ENCODE results near the gene UIMC1. TPM values are rescaled to one million over a fixed set of nuclear protein-coding genes. Genes with fewer than 3 reads are reported as not detected.
"Not testable (repeated sequence)": the region's sequence is repeated elsewhere in the genome, so short reads cannot be mapped to it uniquely, and the experiment has no call there.

Gene UIMC1
- polyA plus RNA-seq (2013), result 47.4 TPM

DNA sequence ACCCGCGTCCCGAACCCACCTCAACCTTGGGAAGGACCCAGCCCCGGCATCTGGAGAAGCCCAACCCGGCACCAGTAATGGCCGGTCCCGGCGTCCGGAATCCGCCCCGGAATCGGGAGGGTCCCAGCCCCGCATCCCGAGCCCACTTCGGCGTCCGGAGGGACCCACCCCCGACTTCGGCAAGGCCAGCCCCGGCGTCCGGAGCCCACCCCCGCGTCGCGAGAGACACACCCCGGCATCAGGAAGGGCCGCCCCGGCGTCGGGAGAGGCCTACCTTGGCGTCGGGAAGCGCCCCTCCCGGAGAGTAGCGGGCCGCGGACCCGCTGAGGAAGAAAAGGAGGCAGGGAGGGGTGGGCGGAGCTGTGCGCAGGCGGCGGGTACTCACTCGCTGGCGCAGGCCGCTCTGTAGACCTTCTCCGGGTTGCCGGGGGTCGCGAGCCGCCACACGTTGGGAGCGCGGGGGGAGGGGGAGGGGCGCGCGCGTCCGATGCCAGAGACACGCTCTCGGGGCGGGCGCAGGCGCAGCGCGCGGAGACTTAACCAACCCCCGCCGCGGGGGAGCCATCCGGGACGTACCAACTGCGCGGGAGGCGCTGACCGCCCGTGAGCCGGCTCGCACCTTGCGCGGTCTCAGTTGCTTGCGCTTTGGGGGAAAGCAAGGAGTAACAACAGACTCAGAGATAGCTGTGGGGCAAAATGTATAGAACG, at the start of gene UIMC1:
Gene UIMC1 (minus strand): TSS at position 515 of the 708 bp plus-strand sequence. CDS start 24,164 bp downstream, outside the sequence.
- peak within 1 kb of the TSS; percentile 58 to 95 (median 88) for H3K4me3 ChIP-seq (ENCODE audit: control insufficient read depth in 1 of 7, extremely low read depth in 1 of 7, insufficient read depth in 4 of 7, low read depth in 2 of 7, low read length in 6 of 7)
- peak; percentile 92 to 97 (median 96) for DNase-seq
- H3K4me1 ChIP-seq (ENCODE audit: control extremely low read depth in 1 of 4, control insufficient read depth in 4 of 4, insufficient read depth in 4 of 4, low read length in 3 of 4), result peaks cover 4 to 16% (median 11%) of the 10 kb centered on the region in 4 experiments
- no peaks in the 10 kb centered on the region for H3K36me3 ChIP-seq (ENCODE audit: control insufficient read depth in 4 of 4, insufficient read depth in 4 of 4, low read length in 3 of 4)
- H3K27me3 ChIP-seq (replicated peaks in 2 of 5; ENCODE audit: control insufficient read depth in 4 of 5, insufficient read depth in 5 of 5, low read length in 4 of 5), result no peaks in the 10 kb centered on the region
- POLR2A ChIA-PET, result interaction anchor here (0.5 to 1.3 kb wide), 4 partner anchors 9 to 38 kb away, joined by 3 to 8 read pairs (median 7); partner anchors contain the start of gene ZNF346
- H3K9me3 ChIP-seq (ENCODE audit: control extremely low read depth in 1 of 5, control insufficient read depth in 4 of 5, insufficient read depth in 2 of 5, low read depth in 1 of 5, low read length in 4 of 5), result peaks cover 0 to 3% (median 0%) of the 10 kb centered on the region in 5 experiments
- CTCF ChIA-PET, result interaction anchor here (0.9 to 2.7 kb wide), 8 partner anchors 10 to 33 kb away, joined by 3 to 13 read pairs (median 4); partner anchors contain the start of gene ZNF346
- peak within 1 kb of the TSS; percentile 78 to 91 for H3K27ac ChIP-seq (ENCODE audit: insufficient read depth in 1 of 2, low read depth in 1 of 2, low read length in 2 of 2, poor library complexity in 1 of 2, severe bottlenecking in 2 of 2)
- WGBS (ENCODE audit: insufficient coverage), result 0% methylated on average over 64 of the region's 83 CpGs

DNA sequence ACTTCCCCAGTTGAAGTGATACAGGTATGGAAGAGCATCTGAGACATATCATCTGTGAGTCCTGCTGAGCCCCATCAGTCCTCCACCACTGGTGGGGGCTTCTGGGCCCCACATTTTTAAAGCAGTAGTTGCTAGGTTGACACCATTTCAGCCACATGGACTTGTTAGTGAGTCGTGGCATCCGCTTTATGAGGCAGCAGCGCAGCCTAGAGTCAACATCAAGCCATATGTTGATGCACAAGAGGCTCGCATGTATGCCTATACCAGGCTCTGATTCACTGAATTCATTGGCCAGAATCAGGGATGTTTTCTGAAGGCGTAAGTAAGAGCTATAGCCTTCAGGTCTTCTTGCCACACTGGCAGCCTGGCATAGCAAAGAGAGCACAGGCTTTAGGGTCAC, 42.7 kb upstream of the UIMC1 start:
- no peaks in the 10 kb centered on the region for H3K4me1 ChIP-seq (ENCODE audit: control extremely low read depth in 1 of 4, control insufficient read depth in 4 of 4, insufficient read depth in 4 of 4, low read length in 3 of 4)
- ChIA-PET CTCF (interaction anchor here (1.5 kb wide), 1 partner anchor 388 kb away, joined by 4 read pairs; no protein-coding TSS in a partner anchor), POLR2A (no interaction called here)
- no peaks in the 10 kb centered on the region for H3K27me3 ChIP-seq (replicated peaks in 2 of 5; ENCODE audit: control insufficient read depth in 4 of 5, insufficient read depth in 5 of 5, low read length in 4 of 5)
- WGBS (ENCODE audit: insufficient coverage), result 100% methylated on average over 5 of the region's 5 CpGs
- no peaks in the 10 kb centered on the region for H3K9me3 ChIP-seq (ENCODE audit: control extremely low read depth in 1 of 5, control insufficient read depth in 4 of 5, insufficient read depth in 2 of 5, low read depth in 1 of 5, low read length in 4 of 5)
- H3K27ac ChIP-seq (ENCODE audit: insufficient read depth in 1 of 2, low read depth in 1 of 2, low read length in 2 of 2, poor library complexity in 1 of 2, severe bottlenecking in 2 of 2), result no peak overlapping the region
- DNase-seq, result peak in 2 of 3 donors; percentile 6 to 12
- H3K4me3 ChIP-seq (ENCODE audit: control insufficient read depth in 1 of 7, extremely low read depth in 1 of 7, insufficient read depth in 4 of 7, low read depth in 2 of 7, low read length in 6 of 7), result no peak overlapping the region
- H3K36me3 ChIP-seq (ENCODE audit: control insufficient read depth in 4 of 4, insufficient read depth in 4 of 4, low read length in 3 of 4), result peaks cover 12 to 63% (median 39%) of the 10 kb centered on the region in 4 experiments

DNA sequence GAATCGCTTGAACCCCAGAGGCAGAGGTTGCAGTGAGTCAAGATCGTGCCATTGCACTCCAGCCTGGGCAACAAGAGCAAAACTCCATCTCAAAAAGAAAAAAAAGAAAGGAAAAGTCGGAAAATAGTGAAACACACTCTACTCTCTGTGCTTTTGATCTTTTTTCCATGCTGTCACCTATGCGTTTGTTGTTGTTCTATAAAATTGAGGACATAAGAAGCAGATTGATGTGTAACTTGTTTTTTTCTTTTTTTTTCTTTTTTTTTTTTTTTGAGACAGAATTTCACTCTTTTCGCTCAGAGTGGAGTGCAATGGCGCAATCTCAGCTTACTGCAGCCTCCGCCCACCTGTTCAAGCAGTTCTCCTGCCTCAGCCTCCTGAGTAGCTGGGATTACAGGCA, 42.0 kb upstream of the UIMC1 start:
- H3K27ac ChIP-seq (ENCODE audit: insufficient read depth in 1 of 2, low read depth in 1 of 2, low read length in 2 of 2, poor library complexity in 1 of 2, severe bottlenecking in 2 of 2); H3K27me3 ChIP-seq (replicated peaks in 2 of 5; ENCODE audit: control insufficient read depth in 4 of 5, insufficient read depth in 5 of 5, low read length in 4 of 5); DNase-seq; H3K4me1 ChIP-seq (ENCODE audit: control extremely low read depth in 1 of 4, control insufficient read depth in 4 of 4, insufficient read depth in 4 of 4, low read length in 3 of 4); H3K4me3 ChIP-seq (ENCODE audit: control insufficient read depth in 1 of 7, extremely low read depth in 1 of 7, insufficient read depth in 4 of 7, low read depth in 2 of 7, low read length in 6 of 7); H3K9me3 ChIP-seq (ENCODE audit: control extremely low read depth in 1 of 5, control insufficient read depth in 4 of 5, insufficient read depth in 2 of 5, low read depth in 1 of 5, low read length in 4 of 5); POLR2A ChIA-PET: not testable (repeated sequence)
- 100% methylated on average over 4 of the region's 7 CpGs for WGBS (ENCODE audit: insufficient coverage)
- H3K36me3 ChIP-seq (ENCODE audit: control insufficient read depth in 4 of 4, insufficient read depth in 4 of 4, low read length in 3 of 4), result peaks cover 12 to 66% (median 41%) of the 10 kb centered on the region in 4 experiments
- CTCF ChIA-PET, result interaction anchor here (1.5 kb wide), 1 partner anchor 388 kb away, joined by 4 read pairs; no protein-coding TSS in a partner anchor

DNA sequence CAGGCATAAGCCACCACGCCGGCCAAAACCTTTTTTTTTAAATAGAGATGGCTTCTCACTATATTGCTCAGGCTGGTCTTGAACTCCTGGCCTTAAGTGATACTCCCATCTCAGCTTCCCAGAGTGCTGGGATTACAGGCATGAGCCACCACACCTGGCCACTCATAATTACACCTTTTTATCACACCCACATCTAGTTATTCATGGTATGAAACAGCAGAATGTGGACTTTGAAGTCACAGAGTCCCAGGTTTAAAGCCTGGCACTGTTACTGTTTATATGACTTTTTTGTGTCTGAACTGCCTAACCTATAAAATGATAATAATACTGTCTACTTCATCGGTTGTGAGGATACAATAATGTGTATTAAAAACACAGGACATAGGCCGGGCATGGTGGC, 39.1 kb upstream of the UIMC1 start:
- Histone ChIP-seq H3K27ac (ENCODE audit: insufficient read depth in 1 of 2, low read depth in 1 of 2, low read length in 2 of 2, poor library complexity in 1 of 2, severe bottlenecking in 2 of 2) (no peak overlapping the region), H3K36me3 (ENCODE audit: control insufficient read depth in 4 of 4, insufficient read depth in 4 of 4, low read length in 3 of 4) (peaks cover 12 to 62% (median 49%) of the 10 kb centered on the region in 4 experiments), H3K27me3 (replicated peaks in 2 of 5; ENCODE audit: control insufficient read depth in 4 of 5, insufficient read depth in 5 of 5, low read length in 4 of 5) (no peaks in the 10 kb centered on the region), H3K9me3 (ENCODE audit: control extremely low read depth in 1 of 5, control insufficient read depth in 4 of 5, insufficient read depth in 2 of 5, low read depth in 1 of 5, low read length in 4 of 5) (no peaks in the 10 kb centered on the region), H3K4me1 (ENCODE audit: control extremely low read depth in 1 of 4, control insufficient read depth in 4 of 4, insufficient read depth in 4 of 4, low read length in 3 of 4) (no peaks in the 10 kb centered on the region), H3K4me3 (ENCODE audit: control insufficient read depth in 1 of 7, extremely low read depth in 1 of 7, insufficient read depth in 4 of 7, low read depth in 2 of 7, low read length in 6 of 7) (no peak overlapping the region)
- ChIA-PET POLR2A (no interaction called here), CTCF (no interaction called here)
- WGBS (ENCODE audit: insufficient coverage), result 92% methylated on average over 2 of the region's 4 CpGs
- no peak for DNase-seq

DNA sequence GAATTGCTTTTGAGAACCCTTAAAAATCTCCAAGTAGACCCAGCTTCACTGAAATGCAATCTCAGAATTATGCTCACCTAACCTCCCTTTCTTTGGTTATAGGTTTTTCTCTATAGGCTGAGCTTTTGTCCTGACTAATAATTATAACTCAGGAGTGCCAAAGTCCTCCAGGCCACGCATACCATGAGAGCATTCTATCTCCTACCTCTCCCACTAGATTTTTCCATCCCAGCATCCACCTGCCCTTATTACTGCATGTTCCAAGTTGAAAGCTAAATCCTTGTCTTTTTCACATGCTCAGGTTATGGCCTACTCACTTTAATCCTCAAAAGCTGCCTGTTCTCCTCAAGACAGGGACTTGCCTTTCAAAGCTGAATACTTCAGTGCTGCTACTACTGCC, 38.1 kb upstream of the UIMC1 start:
- no peak overlapping the region for H3K4me3 ChIP-seq (ENCODE audit: control insufficient read depth in 1 of 7, extremely low read depth in 1 of 7, insufficient read depth in 4 of 7, low read depth in 2 of 7, low read length in 6 of 7)
- POLR2A ChIA-PET, result no interaction called here
- no peaks in the 10 kb centered on the region for H3K4me1 ChIP-seq (ENCODE audit: control extremely low read depth in 1 of 4, control insufficient read depth in 4 of 4, insufficient read depth in 4 of 4, low read length in 3 of 4)
- H3K9me3 ChIP-seq (ENCODE audit: control extremely low read depth in 1 of 5, control insufficient read depth in 4 of 5, insufficient read depth in 2 of 5, low read depth in 1 of 5, low read length in 4 of 5), result no peaks in the 10 kb centered on the region
- H3K36me3 ChIP-seq (ENCODE audit: control insufficient read depth in 4 of 4, insufficient read depth in 4 of 4, low read length in 3 of 4), result peaks cover 7 to 53% (median 46%) of the 10 kb centered on the region in 4 experiments
- no peaks in the 10 kb centered on the region for H3K27me3 ChIP-seq (replicated peaks in 2 of 5; ENCODE audit: control insufficient read depth in 4 of 5, insufficient read depth in 5 of 5, low read length in 4 of 5)
- CTCF ChIA-PET, result interaction anchor here (1.0 to 1.3 kb wide), 2 partner anchors 11 to 27 kb away, joined by 3 to 7 read pairs; no protein-coding TSS in a partner anchor
- H3K27ac ChIP-seq (ENCODE audit: insufficient read depth in 1 of 2, low read depth in 1 of 2, low read length in 2 of 2, poor library complexity in 1 of 2, severe bottlenecking in 2 of 2), result no peak overlapping the region
- WGBS (ENCODE audit: insufficient coverage), result 100% methylated on average over 1 of the region's 1 CpG
- no peak for DNase-seq

DNA sequence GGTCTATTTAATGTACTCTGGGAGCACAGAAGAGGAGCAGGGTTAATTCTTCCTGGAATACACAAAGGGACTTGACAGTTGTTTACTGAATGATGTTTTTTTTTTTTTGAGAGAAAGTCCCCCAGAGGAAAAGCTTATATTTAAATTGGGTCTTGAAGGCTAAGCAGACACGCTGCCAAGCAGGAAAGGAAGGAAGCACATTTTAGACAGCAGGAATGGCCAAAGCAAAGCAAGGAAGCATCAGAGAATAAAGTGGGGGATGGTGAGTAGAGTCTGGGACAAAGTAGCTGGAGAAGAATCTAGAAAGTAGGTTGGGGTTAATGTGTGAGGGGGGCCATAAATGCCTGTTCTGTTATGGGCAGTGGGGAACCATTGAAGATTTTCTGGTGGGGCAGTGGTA, 37.4 kb upstream of the UIMC1 start:
- Histone ChIP-seq H3K4me3 (ENCODE audit: control insufficient read depth in 1 of 7, extremely low read depth in 1 of 7, insufficient read depth in 4 of 7, low read depth in 2 of 7, low read length in 6 of 7) (no peak overlapping the region), H3K4me1 (ENCODE audit: control extremely low read depth in 1 of 4, control insufficient read depth in 4 of 4, insufficient read depth in 4 of 4, low read length in 3 of 4) (no peaks in the 10 kb centered on the region), H3K27ac (ENCODE audit: insufficient read depth in 1 of 2, low read depth in 1 of 2, low read length in 2 of 2, poor library complexity in 1 of 2, severe bottlenecking in 2 of 2) (peak overlapping the region in 1 of 2 experiments; percentile 34), H3K27me3 (replicated peaks in 2 of 5; ENCODE audit: control insufficient read depth in 4 of 5, insufficient read depth in 5 of 5, low read length in 4 of 5) (no peaks in the 10 kb centered on the region), H3K9me3 (ENCODE audit: control extremely low read depth in 1 of 5, control insufficient read depth in 4 of 5, insufficient read depth in 2 of 5, low read depth in 1 of 5, low read length in 4 of 5) (no peaks in the 10 kb centered on the region), H3K36me3 (ENCODE audit: control insufficient read depth in 4 of 4, insufficient read depth in 4 of 4, low read length in 3 of 4) (peaks cover 5 to 52% (median 43%) of the 10 kb centered on the region in 4 experiments)
- POLR2A ChIA-PET, result no interaction called here
- 56% methylated on average over 1 of the region's 1 CpG for WGBS (ENCODE audit: insufficient coverage)
- no peak for DNase-seq
- CTCF ChIA-PET, result interaction anchor here (1.0 to 1.3 kb wide), 2 partner anchors 10 to 28 kb away, joined by 3 to 7 read pairs; no protein-coding TSS in a partner anchor

DNA sequence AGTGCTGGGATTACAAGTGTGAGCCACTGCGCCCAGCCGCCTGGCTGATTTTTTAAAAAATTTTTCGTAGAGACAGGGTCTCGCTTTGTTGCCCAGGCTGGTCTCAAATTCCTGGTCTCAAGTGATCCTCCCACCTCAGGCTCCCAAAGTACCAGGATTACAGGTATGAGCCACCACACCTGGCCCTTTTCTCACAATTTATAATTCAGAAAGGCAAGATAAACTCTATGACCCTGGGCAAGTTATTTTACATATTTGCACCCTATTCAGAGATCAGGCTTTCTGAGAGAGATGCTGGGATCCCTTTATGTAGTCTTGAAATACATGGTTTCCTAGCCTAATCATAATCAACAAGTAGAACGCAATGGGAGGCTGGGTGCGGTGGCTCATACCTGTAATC, 36.5 kb upstream of the UIMC1 start:
- DNase-seq, result no peak
- Histone ChIP-seq H3K4me1 (ENCODE audit: control extremely low read depth in 1 of 4, control insufficient read depth in 4 of 4, insufficient read depth in 4 of 4, low read length in 3 of 4) (no peaks in the 10 kb centered on the region), H3K27ac (ENCODE audit: insufficient read depth in 1 of 2, low read depth in 1 of 2, low read length in 2 of 2, poor library complexity in 1 of 2, severe bottlenecking in 2 of 2) (no peak overlapping the region), H3K27me3 (replicated peaks in 2 of 5; ENCODE audit: control insufficient read depth in 4 of 5, insufficient read depth in 5 of 5, low read length in 4 of 5) (no peaks in the 10 kb centered on the region), H3K9me3 (ENCODE audit: control extremely low read depth in 1 of 5, control insufficient read depth in 4 of 5, insufficient read depth in 2 of 5, low read depth in 1 of 5, low read length in 4 of 5) (no peaks in the 10 kb centered on the region), H3K4me3 (ENCODE audit: control insufficient read depth in 1 of 7, extremely low read depth in 1 of 7, insufficient read depth in 4 of 7, low read depth in 2 of 7, low read length in 6 of 7) (no peak overlapping the region), H3K36me3 (ENCODE audit: control insufficient read depth in 4 of 4, insufficient read depth in 4 of 4, low read length in 3 of 4) (peaks cover 5 to 53% (median 41%) of the 10 kb centered on the region in 4 experiments)
- CTCF ChIA-PET, result interaction anchor here (1.1 kb wide), 1 partner anchor 106 kb away, joined by 3 read pairs; no protein-coding TSS in a partner anchor
- WGBS (ENCODE audit: insufficient coverage), result 98% methylated on average over 6 of the region's 6 CpGs
- POLR2A ChIA-PET, result no interaction called here
